22Rv1 (cell line): ENCODE data around the gene TBC1D22A.
"Not testable (repeated sequence)": the region's sequence is repeated elsewhere in the genome, so short reads cannot be mapped to it uniquely, and the experiment has no call there.

Experiments used
- H3K27ac ChIP-seq: fragments of 450-650 bp; 2 replicates; pipeline ENCODE4 v1.5.1; 2017
- ZFX ChIP-seq: fragments of 450-650 bp; IDR thresholded peaks from 2 replicates; pipeline ENCODE4 v1.6.1; 2017; ENCODE audit warnings: antibody characterized with exemption, borderline replicate concordance
- TF ChIP-seq, protein P1 (sequence below): fragments of 450-650 bp; IDR thresholded peaks from 2 replicates; pipeline ENCODE4 v1.5.1; 2017; ENCODE audit warnings: mild to moderate bottlenecking

TBC1D22A gene

DNA sequence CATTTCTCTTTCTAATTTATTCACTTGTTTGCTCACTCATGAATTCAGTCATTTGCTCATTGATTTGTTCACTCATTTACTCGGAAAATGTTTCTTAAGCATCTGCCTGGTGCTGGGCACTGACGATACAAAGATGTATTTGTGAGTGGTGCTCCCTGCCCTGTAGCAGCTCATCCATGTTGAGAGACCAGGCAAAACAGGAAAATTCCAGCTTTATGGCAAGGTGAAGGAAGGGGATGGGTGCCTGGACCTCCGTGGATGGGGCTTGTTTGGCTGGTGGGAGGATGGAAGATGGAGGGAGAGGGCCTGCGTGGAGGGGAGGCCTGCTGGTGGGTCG, 53.1 kb downstream of the TBC1D22A start:
- peak overlapping the region; percentile 27; the same call in 1 of the 2 replicates for H3K27ac ChIP-seq
- TF ChIP-seq, protein P1, sequence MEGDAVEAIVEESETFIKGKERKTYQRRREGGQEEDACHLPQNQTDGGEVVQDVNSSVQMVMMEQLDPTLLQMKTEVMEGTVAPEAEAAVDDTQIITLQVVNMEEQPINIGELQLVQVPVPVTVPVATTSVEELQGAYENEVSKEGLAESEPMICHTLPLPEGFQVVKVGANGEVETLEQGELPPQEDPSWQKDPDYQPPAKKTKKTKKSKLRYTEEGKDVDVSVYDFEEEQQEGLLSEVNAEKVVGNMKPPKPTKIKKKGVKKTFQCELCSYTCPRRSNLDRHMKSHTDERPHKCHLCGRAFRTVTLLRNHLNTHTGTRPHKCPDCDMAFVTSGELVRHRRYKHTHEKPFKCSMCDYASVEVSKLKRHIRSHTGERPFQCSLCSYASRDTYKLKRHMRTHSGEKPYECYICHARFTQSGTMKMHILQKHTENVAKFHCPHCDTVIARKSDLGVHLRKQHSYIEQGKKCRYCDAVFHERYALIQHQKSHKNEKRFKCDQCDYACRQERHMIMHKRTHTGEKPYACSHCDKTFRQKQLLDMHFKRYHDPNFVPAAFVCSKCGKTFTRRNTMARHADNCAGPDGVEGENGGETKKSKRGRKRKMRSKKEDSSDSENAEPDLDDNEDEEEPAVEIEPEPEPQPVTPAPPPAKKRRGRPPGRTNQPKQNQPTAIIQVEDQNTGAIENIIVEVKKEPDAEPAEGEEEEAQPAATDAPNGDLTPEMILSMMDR = no peak
- no peak for TF ChIP-seq ZFX

GRCh38 chr22:46815896-46816731, 53.7 kb downstream of the TBC1D22A start:
- H3K27ac ChIP-seq = no peak overlapping the region
- TF ChIP-seq, protein P1 = no peak
- no peak for TF ChIP-seq ZFX

GRCh38 chr22:46817390-46817789, 54.9 kb downstream of the TBC1D22A start:
- not testable (repeated sequence) for H3K27ac ChIP-seq

GRCh38 chr22:46823248-46823647, 60.8 kb downstream of the TBC1D22A start:
- no peak overlapping the region for H3K27ac ChIP-seq
- no peak for TF ChIP-seq ZFX
- TF ChIP-seq, protein P1 = no peak

DNA sequence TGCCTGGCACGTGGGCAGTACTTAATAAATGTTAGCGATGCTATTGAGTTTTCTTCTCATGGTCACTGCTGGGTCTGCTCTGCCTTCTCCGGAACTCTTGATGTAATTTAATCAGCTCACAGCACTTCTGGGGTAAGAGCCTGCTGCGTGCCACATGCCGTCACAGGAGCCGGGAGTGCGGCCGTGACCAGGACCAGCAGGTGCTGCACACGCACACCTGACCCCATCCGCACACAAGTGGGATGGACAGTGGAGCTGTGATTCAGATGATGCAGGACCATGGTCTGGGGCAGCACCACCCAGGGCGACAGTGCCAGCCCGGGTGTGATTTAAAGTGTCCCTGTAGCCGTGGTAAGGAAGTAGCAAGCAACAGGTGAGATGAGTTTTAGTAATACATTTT, 61.2 kb downstream of the TBC1D22A start:
- H3K27ac ChIP-seq = no peak overlapping the region
- TF ChIP-seq, protein P1 = no peak
- TF ChIP-seq ZFX = no peak

DNA sequence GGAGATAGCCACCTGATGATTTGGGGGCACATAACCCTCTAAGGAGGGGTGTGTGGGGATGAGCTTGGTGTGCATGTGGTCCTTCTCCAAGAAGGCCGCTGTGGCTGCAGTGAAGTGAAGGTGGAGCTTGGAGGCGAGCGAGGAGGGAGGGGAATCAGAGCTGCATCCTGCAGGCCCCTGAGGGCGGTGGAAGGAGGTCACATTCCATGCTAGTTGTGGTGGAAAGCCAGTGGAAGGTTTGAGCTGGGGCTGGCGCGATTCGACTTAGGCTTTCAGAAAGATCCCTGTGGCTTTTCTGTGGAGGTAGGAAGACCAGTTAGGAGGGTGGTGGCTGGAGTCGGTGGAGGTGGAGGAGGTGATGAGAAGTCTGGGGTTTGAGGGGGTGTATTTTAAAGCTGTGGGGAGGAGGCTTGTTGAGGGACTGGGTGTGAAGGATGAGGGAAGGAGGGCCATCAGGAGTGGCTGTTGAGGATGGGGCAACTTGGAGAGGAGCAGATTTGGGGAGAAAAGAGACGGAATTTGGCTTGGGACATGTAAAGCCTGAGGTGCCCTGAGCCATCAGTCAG, 62.0 kb downstream of the TBC1D22A start:
- no peak overlapping the region for H3K27ac ChIP-seq
- no peak for TF ChIP-seq ZFX
- TF ChIP-seq, protein P1 = no peak

DNA sequence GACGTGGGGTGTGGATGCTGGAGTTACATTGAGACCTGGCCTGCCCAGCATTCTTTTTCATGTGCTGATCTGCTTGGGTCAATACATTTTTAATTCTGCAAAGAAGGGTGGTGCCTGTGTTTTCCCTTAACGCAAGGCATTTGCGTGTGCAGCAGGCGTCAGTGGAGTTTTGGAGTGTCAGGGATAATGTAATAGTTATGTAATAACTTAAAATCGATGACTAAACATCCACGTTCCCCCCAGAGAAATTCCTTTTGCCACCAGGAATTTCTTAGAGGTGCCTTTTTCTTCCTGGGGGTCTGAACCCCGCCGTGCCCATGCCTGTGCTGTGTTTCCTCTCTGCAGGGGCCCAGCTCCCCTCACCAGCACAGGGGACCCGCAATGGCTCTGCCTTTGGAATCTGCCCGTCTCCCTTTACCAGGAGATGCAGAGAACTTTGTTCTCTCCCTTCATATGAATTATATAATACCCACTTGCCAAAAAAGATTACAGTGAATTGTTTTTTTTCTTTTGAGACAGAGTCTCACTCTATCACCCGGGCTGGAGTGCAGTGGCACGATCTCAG, 62.6 kb downstream of the TBC1D22A start:
- no peak for TF ChIP-seq ZFX
- TF ChIP-seq, protein P1 = no peak

More for the DNA sequence above, 62.6 kb downstream of the TBC1D22A start:
- H3K27ac ChIP-seq = no peak overlapping the region
